ENCODE measurements around the gene CSF1. TPM values are rescaled to one million over a fixed set of nuclear protein-coding genes. Genes with fewer than 3 reads are reported as not detected.
A peak's percentile ranks its signal among the peaks of the same experiment; 100 is the strongest.

The CSF1 gene
- total RNA-seq, 4 donors from 2014 or later, result 7.6 to 34.8 (median 15.9) TPM

GRCh38 chr1:109866071-109866470, 44.6 kb upstream of the CSF1 start:
- no peaks in the 10 kb centered on the region for H3K27me3 ChIP-seq
- no peak overlapping the region for H3K4me3 ChIP-seq
- TF ChIP-seq POLR2A (IDR thresholded peaks at IDR 0.05) (no peak), CTCF (IDR thresholded peaks at IDR 0.05) (no peak)
- H3K9me3 ChIP-seq, result no peaks in the 10 kb centered on the region
- H3K36me3 ChIP-seq, result no peaks in the 10 kb centered on the region
- H3K27ac ChIP-seq, result no peak overlapping the region
- intact Hi-C loops (cut with DNase I), result no loop called here
- peaks cover 10 to 21% (median 14%) of the 10 kb centered on the region in 3 donors for H3K4me1 ChIP-seq
- WGBS, 2 donors, result 80 to 88% methylated on average over 2 of the region's 2 CpGs
- no peak for DNase-seq

- H3K27me3 ChIP-seq, result no peaks in the 10 kb centered on the region
- H3K4me1 ChIP-seq, result peaks cover 10 to 47% (median 31%) of the 10 kb centered on the region in 3 donors
- 20 to 49% methylated on average over 1 to 3 of the region's 3 CpGs for WGBS, 2 donors
- no peak for DNase-seq
- no peaks in the 10 kb centered on the region for H3K9me3 ChIP-seq
- peak overlapping the region in 2 of 4 donors; percentile 47 to 48 for H3K27ac ChIP-seq
- TF ChIP-seq CTCF (IDR thresholded peaks at IDR 0.05), result no peak
- TF ChIP-seq POLR2A (IDR thresholded peaks at IDR 0.05), result no peak
- intact Hi-C loops (cut with DNase I), result no loop called here
- H3K36me3 ChIP-seq, result no peaks in the 10 kb centered on the region
- no peak overlapping the region for H3K4me3 ChIP-seq
Observed at GRCh38 chr1:109873278-109874175, 37.1 kb upstream of the CSF1 start.

GRCh38 chr1:109874445-109874844, 36.2 kb upstream of the CSF1 start:
- H3K4me1 ChIP-seq, result peaks cover 10 to 47% (median 31%) of the 10 kb centered on the region in 3 donors
- intact Hi-C loops (cut with DNase I), result no loop called here
- no peaks in the 10 kb centered on the region for H3K36me3 ChIP-seq
- WGBS, 2 donors, result 82 to 88% methylated on average over 2 of the region's 2 CpGs
- TF ChIP-seq CTCF (IDR thresholded peaks at IDR 0.05), result no peak
- no peak for DNase-seq
- H3K27ac ChIP-seq, result no peak overlapping the region
- H3K9me3 ChIP-seq, result no peaks in the 10 kb centered on the region
- no peak overlapping the region for H3K4me3 ChIP-seq
- H3K27me3 ChIP-seq, result no peaks in the 10 kb centered on the region

GRCh38 chr1:109875874-109876273, 34.8 kb upstream of the CSF1 start:
- Histone ChIP-seq H3K4me1 (peaks cover 10 to 53% (median 34%) of the 10 kb centered on the region in 3 donors), H3K27me3 (no peaks in the 10 kb centered on the region), H3K27ac (no peak overlapping the region), H3K9me3 (no peaks in the 10 kb centered on the region), H3K36me3 (no peaks in the 10 kb centered on the region), H3K4me3 (no peak overlapping the region)
- WGBS, 2 donors, result 76 to 79% methylated on average over 6 of the region's 6 CpGs
- DNase-seq, result no peak
- TF ChIP-seq CTCF (IDR thresholded peaks at IDR 0.05), result no peak
- no peak for TF ChIP-seq POLR2A (IDR thresholded peaks at IDR 0.05)
- intact Hi-C loops (cut with DNase I), result no loop called here

GRCh38 chr1:109876617-109877316, 33.9 kb upstream of the CSF1 start:
- DNase-seq, result no peak
- 79 to 97% methylated on average over 3 to 4 of the region's 4 CpGs for WGBS, 2 donors
- intact Hi-C loops (cut with DNase I), result no loop called here

More at GRCh38 chr1:109876617-109877316, 33.9 kb upstream of the CSF1 start:
- H3K4me1 ChIP-seq, result peaks cover 10 to 57% (median 34%) of the 10 kb centered on the region in 3 donors
- H3K27ac ChIP-seq, result peak overlapping the region; percentile 70 to 93 (median 76)
- peak overlapping the region in 1 of 4 donors; percentile 39 for H3K4me3 ChIP-seq
- no peaks in the 10 kb centered on the region for H3K27me3 ChIP-seq
- TF ChIP-seq CTCF (IDR thresholded peaks at IDR 0.05) (no peak), POLR2A (IDR thresholded peaks at IDR 0.05) (no peak)
- no peaks in the 10 kb centered on the region for H3K36me3 ChIP-seq
- no peaks in the 10 kb centered on the region for H3K9me3 ChIP-seq
